SU-DHL-6 (cell line): ENCODE data around the gene LHPP.

Experiments used
- H2AFZ ChIP-seq: fragments of 200-600 bp; sonication (generic); 2 replicates; pipeline ENCODE4 v1.6.1; 2014; ENCODE audit warnings: low read depth, mild to moderate bottlenecking, moderate library complexity, mixed read lengths, antibody characterized with exemption, low read length; ENCODE audit not compliant: severe bottlenecking
- H3F3A ChIP-seq: fragments of 200-600 bp; shearing (Covaris generic); 2 replicates; pipeline ENCODE4 v1.6.0; 2016; ENCODE audit warnings: antibody characterized with exemption, mild to moderate bottlenecking; ENCODE audit not compliant: insufficient read depth
- H3K27ac ChIP-seq: fragments of 200-600 bp; sonication (generic); 2 replicates; pipeline ENCODE4 v1.5.1; 2016; ENCODE audit warnings: low read depth, mild to moderate bottlenecking, low read length, moderate library complexity, mixed read lengths
- H3K27me3 ChIP-seq: fragments of 200-600 bp; sonication (generic), shearing (Covaris generic); 2 replicates; pipeline ENCODE4 v1.6.0; 2014; ENCODE audit warnings: mild to moderate bottlenecking, low read length
- H3K36me3 ChIP-seq: fragments of 200-600 bp; sonication (generic); 2 replicates; pipeline ENCODE4 v1.6.1; 2014; ENCODE audit warnings: mild to moderate bottlenecking, low read length, mixed read lengths
- H3K4me2 ChIP-seq: fragments of 300-600, 200-600 bp; shearing (Covaris generic), sonication (generic); 2 replicates; pipeline ENCODE4 v1.6.0; 2014; ENCODE audit warnings: low read length, low read depth, mild to moderate bottlenecking; ENCODE audit not compliant: poor library complexity, severe bottlenecking
- H3K4me3 ChIP-seq: fragments of 200-600 bp; sonication (generic); 2 replicates; pipeline ENCODE4 v1.5.1; 2014; ENCODE audit warnings: antibody characterized with exemption, low read length, mild to moderate bottlenecking, mixed read lengths; ENCODE audit not compliant: insufficient read depth, poor library complexity, severe bottlenecking
- H3K79me2 ChIP-seq: fragments of 200-600 bp; sonication (generic); 2 replicates; pipeline ENCODE4 v1.6.1; 2014; ENCODE audit warnings: mild to moderate bottlenecking, low read length, moderate library complexity; ENCODE audit not compliant: insufficient read depth
- H3K9ac ChIP-seq: fragments of 200-600 bp; sonication (generic); 2 replicates; pipeline ENCODE4 v1.7.0; 2014; ENCODE audit warnings: mild to moderate bottlenecking, low read length
- H3K9me2 ChIP-seq: fragments of 200-600 bp; sonication (generic); replicated peaks from 2 replicates; pipeline ENCODE4 v1.6.1; 2014; ENCODE audit warnings: low read length; ENCODE audit not compliant: insufficient read depth
- H3K9me3 ChIP-seq: fragments of 200-600 bp; sonication (generic); 2 replicates; pipeline ENCODE4 v1.6.1; 2014; ENCODE audit warnings: low read length, mixed read lengths; ENCODE audit not compliant: insufficient read depth
- H4K20me1 ChIP-seq: fragments of 200-600 bp; sonication (generic); 2 replicates; pipeline ENCODE4 v1.6.1; 2014; ENCODE audit warnings: low read depth, mild to moderate bottlenecking, antibody characterized with exemption, low read length, moderate library complexity, mixed read lengths
- CTCF ChIP-seq: fragments of 200-600 bp; sonication (generic); IDR thresholded peaks from one replicate; pipeline ENCODE4 v1.5.1; 2017; ENCODE audit warnings: antibody characterized with exemption, mild to moderate bottlenecking, low read length, moderate library complexity; ENCODE audit not compliant: insufficient read depth, poor library complexity, severe bottlenecking
- EZH2phosphoT487 ChIP-seq: fragments of 200-600 bp; sonication (generic), shearing (Covaris generic); conservative IDR thresholded peaks from 2 replicates; pipeline ENCODE4 v1.6.1; 2018; ENCODE audit warnings: mild to moderate bottlenecking, antibody characterized with exemption, low read length, moderate library complexity, mixed read lengths

The LHPP gene

GRCh38 chr10:124566981-124567835 lies 105.6 kb downstream of the LHPP start:
- no peaks in the 10 kb centered on the region for H3K27me3 ChIP-seq
- peak overlapping the region; percentile 92 for H3K27ac ChIP-seq
- no peaks in the 10 kb centered on the region for H3K9me2 ChIP-seq
- H3K36me3 ChIP-seq = peaks cover 3% of the 10 kb centered on the region; the same call in 1 of the 2 replicates
- no peaks in the 10 kb centered on the region for H4K20me1 ChIP-seq
- H3K4me2 ChIP-seq = no peak overlapping the region
- H3K9me3 ChIP-seq = peaks cover 3% of the 10 kb centered on the region; the same call in 1 of the 2 replicates
- H3F3A ChIP-seq = peaks cover 30% of the 10 kb centered on the region
- no peak overlapping the region for H2AFZ ChIP-seq
- H3K9ac ChIP-seq = peak overlapping the region; percentile 60
- H3K79me2 ChIP-seq = 0 out of 2 replicates have a peak, but pooled peaks cover 9% of the 10 kb centered on the region
- H3K4me3 ChIP-seq = no peak overlapping the region
- TF ChIP-seq CTCF (no peak), EZH2phosphoT487 (no peak)

GRCh38 chr10:124568339-124568738 lies 106.7 kb downstream of the LHPP start:
- H3K79me2 ChIP-seq = no peaks in the 10 kb centered on the region
- H3K27me3 ChIP-seq = no peaks in the 10 kb centered on the region
- no peak overlapping the region for H3K4me3 ChIP-seq
- no peaks in the 10 kb centered on the region for H3K9me2 ChIP-seq
- no peaks in the 10 kb centered on the region for H3K9me3 ChIP-seq
- H3K9ac ChIP-seq = peak overlapping the region; percentile 49; the same call in 1 of the 2 replicates
- no peaks in the 10 kb centered on the region for H4K20me1 ChIP-seq
- no peak overlapping the region for H3K4me2 ChIP-seq
- H2AFZ ChIP-seq = no peak overlapping the region
- TF ChIP-seq CTCF (no peak), EZH2phosphoT487 (no peak)
- peaks cover 24% of the 10 kb centered on the region for H3F3A ChIP-seq
- H3K27ac ChIP-seq = no peak overlapping the region
- H3K36me3 ChIP-seq = no peaks in the 10 kb centered on the region

- no peak overlapping the region for H3K4me3 ChIP-seq
- H3K27ac ChIP-seq = peak overlapping the region; percentile 74
- H3K4me2 ChIP-seq = peak overlapping the region; percentile 32
- H3K9me3 ChIP-seq = no peaks in the 10 kb centered on the region
- no peaks in the 10 kb centered on the region for H3K9me2 ChIP-seq
- H4K20me1 ChIP-seq = no peaks in the 10 kb centered on the region
- H3F3A ChIP-seq = peaks cover 19% of the 10 kb centered on the region
- H3K27me3 ChIP-seq = no peaks in the 10 kb centered on the region
- no peaks in the 10 kb centered on the region for H3K79me2 ChIP-seq
- no peaks in the 10 kb centered on the region for H3K36me3 ChIP-seq
- peak overlapping the region; percentile 3 for H2AFZ ChIP-seq
- TF ChIP-seq CTCF (no peak), EZH2phosphoT487 (no peak)
- peak overlapping the region; percentile 49 for H3K9ac ChIP-seq
Measured at GRCh38 chr10:124568848-124569622, 107.4 kb downstream of the LHPP start.
